ENCODE data around the gene GADD45B. TPM values are rescaled to one million over a fixed set of nuclear protein-coding genes. Genes with fewer than 3 reads are reported as not detected.

GADD45B gene
- total and polyA plus RNA-seq, 10 of the 15 experiments (the other 5 are each of a cell fraction or from before 2014, with no cell fraction given): 2.4 to 180 (median 91.1) TPM

GRCh38 chr19:2433854-2434253, 42.1 kb upstream of the GADD45B start (continued):
- TF ChIP-seq MXI1 (IDR thresholded peaks at IDR 0.05; ENCODE audit: low read depth, low read length) (no peak), HSF1 (IDR thresholded peaks at IDR 0.05; ENCODE audit: low read depth, low read length) (no peak), STAT1 (conservative IDR thresholded peaks at IDR 0.05) (no peak), SPI1 (IDR thresholded peaks at IDR 0.05; ENCODE audit: borderline replicate concordance, insufficient read depth, low read depth, low read length) (no peak), EZH2 (IDR thresholded peaks at IDR 0.05; ENCODE audit: borderline replicate concordance, control insufficient read depth, low read depth, low read length) (no peak), BCL11A (IDR thresholded peaks at IDR 0.05; ENCODE audit: low read depth, low read length) (no peak)
- TF ChIP-seq, protein P1, sequence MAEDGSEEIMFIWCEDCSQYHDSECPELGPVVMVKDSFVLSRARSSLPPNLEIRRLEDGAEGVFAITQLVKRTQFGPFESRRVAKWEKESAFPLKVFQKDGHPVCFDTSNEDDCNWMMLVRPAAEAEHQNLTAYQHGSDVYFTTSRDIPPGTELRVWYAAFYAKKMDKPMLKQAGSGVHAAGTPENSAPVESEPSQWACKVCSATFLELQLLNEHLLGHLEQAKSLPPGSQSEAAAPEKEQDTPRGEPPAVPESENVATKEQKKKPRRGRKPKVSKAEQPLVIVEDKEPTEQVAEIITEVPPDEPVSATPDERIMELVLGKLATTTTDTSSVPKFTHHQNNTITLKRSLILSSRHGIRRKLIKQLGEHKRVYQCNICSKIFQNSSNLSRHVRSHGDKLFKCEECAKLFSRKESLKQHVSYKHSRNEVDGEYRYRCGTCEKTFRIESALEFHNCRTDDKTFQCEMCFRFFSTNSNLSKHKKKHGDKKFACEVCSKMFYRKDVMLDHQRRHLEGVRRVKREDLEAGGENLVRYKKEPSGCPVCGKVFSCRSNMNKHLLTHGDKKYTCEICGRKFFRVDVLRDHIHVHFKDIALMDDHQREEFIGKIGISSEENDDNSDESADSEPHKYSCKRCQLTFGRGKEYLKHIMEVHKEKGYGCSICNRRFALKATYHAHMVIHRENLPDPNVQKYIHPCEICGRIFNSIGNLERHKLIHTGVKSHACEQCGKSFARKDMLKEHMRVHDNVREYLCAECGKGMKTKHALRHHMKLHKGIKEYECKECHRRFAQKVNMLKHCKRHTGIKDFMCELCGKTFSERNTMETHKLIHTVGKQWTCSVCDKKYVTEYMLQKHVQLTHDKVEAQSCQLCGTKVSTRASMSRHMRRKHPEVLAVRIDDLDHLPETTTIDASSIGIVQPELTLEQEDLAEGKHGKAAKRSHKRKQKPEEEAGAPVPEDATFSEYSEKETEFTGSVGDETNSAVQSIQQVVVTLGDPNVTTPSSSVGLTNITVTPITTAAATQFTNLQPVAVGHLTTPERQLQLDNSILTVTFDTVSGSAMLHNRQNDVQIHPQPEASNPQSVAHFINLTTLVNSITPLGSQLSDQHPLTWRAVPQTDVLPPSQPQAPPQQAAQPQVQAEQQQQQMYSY (CRISPR knock-in tag; IDR thresholded peaks at IDR 0.05): no peak
- TF ChIP-seq, protein P2, sequence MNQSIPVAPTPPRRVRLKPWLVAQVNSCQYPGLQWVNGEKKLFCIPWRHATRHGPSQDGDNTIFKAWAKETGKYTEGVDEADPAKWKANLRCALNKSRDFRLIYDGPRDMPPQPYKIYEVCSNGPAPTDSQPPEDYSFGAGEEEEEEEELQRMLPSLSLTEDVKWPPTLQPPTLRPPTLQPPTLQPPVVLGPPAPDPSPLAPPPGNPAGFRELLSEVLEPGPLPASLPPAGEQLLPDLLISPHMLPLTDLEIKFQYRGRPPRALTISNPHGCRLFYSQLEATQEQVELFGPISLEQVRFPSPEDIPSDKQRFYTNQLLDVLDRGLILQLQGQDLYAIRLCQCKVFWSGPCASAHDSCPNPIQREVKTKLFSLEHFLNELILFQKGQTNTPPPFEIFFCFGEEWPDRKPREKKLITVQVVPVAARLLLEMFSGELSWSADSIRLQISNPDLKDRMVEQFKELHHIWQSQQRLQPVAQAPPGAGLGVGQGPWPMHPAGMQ (IDR thresholded peaks at IDR 0.05; ENCODE audit: borderline replicate concordance): no peak
